Progenitor cell of endocrine pancreas (in vitro differentiated cells): ENCODE data around the gene TMEM208. TPM values are rescaled to one million over a fixed set of nuclear protein-coding genes. Genes with fewer than 3 reads are reported as not detected.

Source experiments
- DNase-seq: peaks from one replicate; pipeline ENCODE4 v3.0.0; 2021; ENCODE audit warnings: low spot score; ENCODE audit not compliant: unreplicated experiment
- H3K27ac Mint-ChIP-seq: 2 replicates; pipeline ENCODE4 v1.8.0; 2021; ENCODE audit warnings: mild to moderate bottlenecking, moderate library complexity, mixed read lengths
- H3K27me3 Mint-ChIP-seq: 2 replicates; pipeline ENCODE4 v1.8.0; 2021; ENCODE audit warnings: mixed read lengths
- H3K36me3 Mint-ChIP-seq: 2 replicates; pipeline ENCODE4 v1.8.0; 2022; ENCODE audit warnings: mixed read lengths; ENCODE audit not compliant: insufficient read depth
- H3K4me1 Mint-ChIP-seq: 2 replicates; pipeline ENCODE4 v1.8.0; 2021; ENCODE audit warnings: low read depth, mixed read lengths
- H3K4me3 Mint-ChIP-seq: 2 replicates; pipeline ENCODE4 v1.8.0; 2021; ENCODE audit warnings: low read depth, mild to moderate bottlenecking, moderate library complexity, mixed read lengths
- H3K9me3 Mint-ChIP-seq: 2 replicates; pipeline ENCODE4 v1.8.0; 2021; ENCODE audit warnings: low read depth, mixed read lengths
- total RNA-seq: library from RNA; stranded (reverse); gene quantifications from 2 replicates; pipeline ENCODE4 v1.2.1, GENCODE V29; 2021
- TF ChIP-seq, protein P1 (sequence below): fragments of 200-600 bp; sonication (generic); IDR thresholded peaks from one replicate; pipeline ENCODE4 v1.5.0; 2021; ENCODE audit warnings: antibody characterized with exemption, mild to moderate bottlenecking; ENCODE audit not compliant: unreplicated experiment

The TMEM208 gene
- total RNA-seq, 1 donor from 2014 or later: 36.3 TPM

DNA sequence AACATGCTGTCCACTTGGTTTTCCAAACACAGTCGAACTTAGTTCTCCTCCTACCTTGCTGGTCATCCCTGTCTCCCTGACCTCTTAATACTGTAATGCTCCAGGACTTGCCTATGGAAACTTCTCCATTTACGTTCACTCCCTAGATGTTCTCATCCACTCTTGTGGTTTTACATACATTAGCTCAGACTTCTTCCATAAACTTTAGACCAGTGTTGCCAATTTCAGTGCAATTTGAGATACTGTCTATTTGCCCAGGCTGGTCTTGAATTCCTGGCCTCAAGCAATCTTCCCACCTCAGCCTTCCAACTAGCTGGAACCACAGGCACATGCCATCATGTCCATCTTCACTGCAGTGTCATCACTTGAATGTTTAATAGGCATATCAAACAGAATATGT, 44.6 kb upstream of the TMEM208 start:
- Mint-ChIP-seq H3K36me3 (no peaks in the 10 kb centered on the region), H3K4me1 (peaks cover 7% of the 10 kb centered on the region), H3K27me3 (peaks cover 17% of the 10 kb centered on the region), H3K27ac (no peak overlapping the region), H3K9me3 (no peaks in the 10 kb centered on the region), H3K4me3 (no peak overlapping the region)
- no peak for DNase-seq
- TF ChIP-seq, protein P1, sequence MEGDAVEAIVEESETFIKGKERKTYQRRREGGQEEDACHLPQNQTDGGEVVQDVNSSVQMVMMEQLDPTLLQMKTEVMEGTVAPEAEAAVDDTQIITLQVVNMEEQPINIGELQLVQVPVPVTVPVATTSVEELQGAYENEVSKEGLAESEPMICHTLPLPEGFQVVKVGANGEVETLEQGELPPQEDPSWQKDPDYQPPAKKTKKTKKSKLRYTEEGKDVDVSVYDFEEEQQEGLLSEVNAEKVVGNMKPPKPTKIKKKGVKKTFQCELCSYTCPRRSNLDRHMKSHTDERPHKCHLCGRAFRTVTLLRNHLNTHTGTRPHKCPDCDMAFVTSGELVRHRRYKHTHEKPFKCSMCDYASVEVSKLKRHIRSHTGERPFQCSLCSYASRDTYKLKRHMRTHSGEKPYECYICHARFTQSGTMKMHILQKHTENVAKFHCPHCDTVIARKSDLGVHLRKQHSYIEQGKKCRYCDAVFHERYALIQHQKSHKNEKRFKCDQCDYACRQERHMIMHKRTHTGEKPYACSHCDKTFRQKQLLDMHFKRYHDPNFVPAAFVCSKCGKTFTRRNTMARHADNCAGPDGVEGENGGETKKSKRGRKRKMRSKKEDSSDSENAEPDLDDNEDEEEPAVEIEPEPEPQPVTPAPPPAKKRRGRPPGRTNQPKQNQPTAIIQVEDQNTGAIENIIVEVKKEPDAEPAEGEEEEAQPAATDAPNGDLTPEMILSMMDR: no peak

DNA sequence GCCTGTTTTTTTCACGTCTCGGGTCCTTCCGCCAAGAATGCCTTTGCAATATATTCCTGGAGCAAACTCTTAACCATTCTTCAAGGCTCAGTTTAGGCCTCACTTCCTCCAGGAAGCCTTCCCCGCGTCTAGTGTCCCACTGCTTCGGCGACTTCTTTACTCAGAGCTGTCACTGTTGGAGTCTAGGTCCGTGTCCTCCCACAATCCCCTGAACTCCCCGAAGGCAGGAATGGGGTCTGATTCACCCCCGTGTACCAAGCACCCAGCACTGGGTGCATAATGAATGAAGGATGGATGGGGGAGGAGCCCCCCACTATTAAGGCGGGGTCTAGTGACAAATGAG, 43.7 kb upstream of the TMEM208 start:
- Mint-ChIP-seq H3K27me3 (peaks cover 11% of the 10 kb centered on the region), H3K9me3 (no peaks in the 10 kb centered on the region), H3K27ac (no peak overlapping the region), H3K4me1 (peaks cover 5% of the 10 kb centered on the region), H3K36me3 (no peaks in the 10 kb centered on the region), H3K4me3 (no peak overlapping the region)
- no peak for DNase-seq
- TF ChIP-seq, protein P1: no peak

DNA sequence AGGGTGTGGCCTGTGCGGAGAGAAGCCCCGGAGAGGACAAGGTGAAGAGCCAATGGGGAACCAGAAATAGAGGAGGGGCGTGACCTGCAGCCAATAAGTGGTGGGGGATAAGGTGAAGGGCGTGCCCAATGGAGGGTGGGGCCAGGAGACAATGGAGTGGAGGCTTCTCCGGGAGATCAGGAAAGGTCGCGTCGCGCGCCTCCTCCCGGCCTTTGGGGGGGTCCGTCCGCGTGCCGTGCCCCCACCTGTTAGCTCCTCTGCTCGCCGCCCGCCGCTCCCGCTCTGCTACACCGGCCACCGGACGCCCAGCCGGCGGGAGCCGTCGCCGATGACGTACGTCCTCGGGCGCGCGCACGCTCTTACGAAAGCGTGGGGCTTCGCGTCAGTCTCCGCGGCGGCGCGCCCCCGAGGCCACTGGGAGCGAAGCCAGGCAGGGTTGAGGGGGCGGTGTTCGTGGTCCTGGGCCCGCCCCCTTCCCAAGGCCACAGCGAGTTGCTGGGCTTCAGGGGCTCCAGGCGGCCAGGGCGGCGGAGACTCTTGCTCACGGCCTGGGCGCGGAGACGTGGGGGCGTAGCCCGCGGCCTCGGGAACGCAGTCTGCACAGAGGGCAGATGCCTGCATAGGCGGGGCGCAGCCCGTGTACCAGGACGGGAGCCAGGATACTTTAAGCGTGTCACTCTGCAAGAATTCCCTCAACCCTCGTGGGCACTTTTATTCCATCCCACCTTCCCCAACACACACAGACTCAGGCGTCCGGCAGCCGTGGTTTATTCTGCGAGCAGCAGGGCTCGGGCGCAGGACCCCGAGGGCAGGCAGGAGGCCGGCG, 43.1 kb upstream of the TMEM208 start, which contains the start of gene MATCAP1:
Gene MATCAP1, minus strand, starts transcription at position 337 of the 826 bp plus-strand sequence. CDS start 3,353 bp downstream, outside the sequence.
- TF ChIP-seq, protein P1: no peak
- H3K27ac Mint-ChIP-seq: no peak within 1 kb of the TSS
- no peaks in the 10 kb centered on the region for H3K9me3 Mint-ChIP-seq
- H3K27me3 Mint-ChIP-seq: peaks cover 9% of the 10 kb centered on the region
- H3K36me3 Mint-ChIP-seq: no peaks in the 10 kb centered on the region
- H3K4me1 Mint-ChIP-seq: peaks cover 3% of the 10 kb centered on the region
- peak; percentile 89 for DNase-seq
- H3K4me3 Mint-ChIP-seq: peak within 1 kb of the TSS; percentile 51

DNA sequence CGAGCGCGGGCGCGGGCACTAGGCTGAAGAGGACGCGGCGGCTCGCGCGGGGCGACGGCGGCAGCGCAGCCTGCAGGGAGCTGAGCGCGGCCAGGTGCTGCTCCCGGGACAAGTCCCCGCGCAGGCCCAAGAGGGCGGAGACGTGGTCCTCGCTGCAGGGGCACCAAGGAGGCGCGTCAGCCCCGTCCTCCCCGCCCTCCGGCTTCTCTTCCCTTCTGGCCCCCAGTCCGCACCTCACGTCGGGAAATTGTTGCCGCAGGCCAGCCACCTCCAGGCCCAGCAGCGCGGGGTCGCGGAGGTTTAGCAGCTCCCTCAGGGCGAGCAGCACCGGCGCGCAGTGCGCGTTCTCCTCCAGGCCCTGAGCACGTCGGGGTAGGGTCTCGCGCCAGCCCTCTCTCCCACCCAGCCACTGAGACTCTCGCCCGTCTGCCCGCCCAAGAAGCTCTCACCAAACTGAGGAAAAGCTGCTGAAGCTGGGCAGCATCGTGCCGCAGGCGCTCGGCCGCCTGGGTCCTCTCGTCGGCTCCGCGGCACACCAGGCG, 42.4 kb upstream of the TMEM208 start:
- TF ChIP-seq, protein P1: no peak
- Mint-ChIP-seq H3K4me1 (peaks cover 3% of the 10 kb centered on the region), H3K36me3 (no peaks in the 10 kb centered on the region), H3K4me3 (peak overlapping the region; percentile 51), H3K27me3 (peaks cover 7% of the 10 kb centered on the region), H3K27ac (no peak overlapping the region), H3K9me3 (no peaks in the 10 kb centered on the region)
- no peak for DNase-seq

DNA sequence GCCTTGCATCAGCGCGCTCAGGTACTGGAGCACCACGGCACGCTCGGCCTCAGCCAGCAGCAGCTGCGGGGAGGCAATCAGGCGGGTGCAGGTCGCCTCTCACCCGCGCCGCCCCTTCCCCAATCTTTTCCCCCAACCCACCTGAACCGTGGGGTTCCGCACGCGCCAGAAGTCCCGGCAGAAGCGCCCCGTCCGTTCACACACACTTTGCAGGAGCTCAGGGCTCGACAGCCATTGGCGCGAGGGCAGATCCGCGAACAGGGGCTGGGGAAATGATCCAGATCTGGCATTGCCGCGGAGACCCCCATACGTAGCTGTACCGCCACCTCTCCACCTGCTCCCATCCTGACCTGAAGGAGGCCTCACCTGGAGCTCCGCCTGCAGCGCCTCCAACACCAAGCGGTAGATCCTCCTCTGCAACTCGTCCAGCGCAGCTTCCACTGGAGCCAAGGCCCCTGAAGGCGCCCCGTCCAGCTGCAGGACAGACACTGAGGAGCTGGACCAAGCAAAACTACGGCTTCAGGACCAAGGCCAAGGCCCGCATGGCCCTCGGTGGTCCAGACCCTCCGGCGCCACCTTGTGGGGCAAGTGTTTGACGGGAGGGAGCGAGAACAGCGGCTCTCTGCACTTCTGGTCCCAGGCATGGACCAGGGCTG, 41.8 kb upstream of the TMEM208 start:
- H3K27me3 Mint-ChIP-seq: peaks cover 7% of the 10 kb centered on the region
- H3K4me1 Mint-ChIP-seq: peaks cover 3% of the 10 kb centered on the region
- no peaks in the 10 kb centered on the region for H3K9me3 Mint-ChIP-seq
- H3K4me3 Mint-ChIP-seq: peak overlapping the region; percentile 79
- H3K36me3 Mint-ChIP-seq: no peaks in the 10 kb centered on the region
- DNase-seq: peak; percentile 96
- TF ChIP-seq, protein P1: peak; percentile 90
- H3K27ac Mint-ChIP-seq: peak overlapping the region; percentile 93
